Smooth muscle cell (in vitro differentiated cells): ENCODE data around the gene CSNK1G1. TPM values are rescaled to one million over a fixed set of nuclear protein-coding genes. Genes with fewer than 3 reads are reported as not detected.

Experiments
- DNase-seq: peaks from one replicate; lab custom pipeline; 2025; ENCODE audit not compliant: unreplicated experiment; lab: John Stamatoyannopoulos, UW
- H2AFZ ChIP-seq: fragments of 200-600 bp; sonication (generic); 2 replicates; pipeline ENCODE4 v1.6.0; 2016; ENCODE audit warnings: antibody characterized with exemption, low read depth, mild to moderate bottlenecking
- H3F3A ChIP-seq: fragments of 200-600 bp; sonication (generic); 2 replicates; pipeline ENCODE4 v1.6.0; 2017; ENCODE audit warnings: antibody characterized with exemption, low read depth
- H3K27ac ChIP-seq: fragments of 200-600 bp; sonication (generic); 2 replicates; pipeline ENCODE4 v1.5.1; 2016; ENCODE audit warnings: low read depth, mild to moderate bottlenecking
- H3K27me3 ChIP-seq: fragments of 200-600 bp; sonication (generic); 2 replicates; pipeline ENCODE4 v1.6.1; 2016; ENCODE audit warnings: low read depth, mild to moderate bottlenecking
- H3K36me3 ChIP-seq: fragments of 200-600 bp; sonication (generic); 2 replicates; pipeline ENCODE4 v1.5.1; 2016; ENCODE audit warnings: low read depth
- H3K4me1 ChIP-seq: fragments of 200-600 bp; sonication (generic); 2 replicates; pipeline ENCODE4 v1.5.1; 2016; ENCODE audit warnings: low read depth
- H3K4me2 ChIP-seq: fragments of 200-600 bp; sonication (generic); 2 replicates; pipeline ENCODE4 v1.6.0; 2016; ENCODE audit warnings: mild to moderate bottlenecking
- H3K4me3 ChIP-seq: fragments of 200-600 bp; sonication (generic); 2 replicates; pipeline ENCODE4 v1.5.1; 2016; ENCODE audit warnings: mild to moderate bottlenecking
- H3K79me2 ChIP-seq: fragments of 200-600 bp; sonication (generic); 2 replicates; pipeline ENCODE4 v1.6.0; 2016; ENCODE audit warnings: low read depth, mild to moderate bottlenecking
- H3K9ac ChIP-seq: fragments of 200-600 bp; sonication (generic); 2 replicates; pipeline ENCODE4 v1.6.0; 2016; ENCODE audit warnings: low read depth
- H3K9me3 ChIP-seq: fragments of 200-600 bp; sonication (generic); replicated peaks from 2 replicates; pipeline ENCODE4 v1.5.1; 2016; ENCODE audit warnings: low read depth
- H4K20me1 ChIP-seq: fragments of 200-600 bp; sonication (generic); 2 replicates; pipeline ENCODE4 v1.6.0; 2016; ENCODE audit warnings: low read depth
- WGBS: methylation state at CpG from one replicate; pipeline ENCODE4 v1.1.7; 2016; ENCODE audit warnings: low lambda C conversion rate; 5-methylcytosine and 5-hydroxymethylcytosine counted together
- polyA plus RNA-seq: library from polyadenylated mRNA; unstranded; fragments of >200 nt; fragmentation: Nextera tagmentation; extraction: Ambion mirVana; gene quantifications from 2 replicates; pipeline ENCODE4 v1.2.1, GENCODE V29; 2016
- small RNA-seq: library from RNA; depleted of rRNA; stranded (forward); fragments of <200 nt; gene quantifications from one replicate; pipeline ENCODE3, GENCODE V24; 2014
- total RNA-seq: library from RNA; depleted of rRNA; stranded (reverse); fragments of >200 nt; gene quantifications from 2 replicates; pipeline ENCODE4 v1.2.3, GENCODE V29; 2014
- TF ChIP-seq, protein P1 (sequence below): fragments of 200-600 bp; sonication (generic); IDR thresholded peaks from 2 replicates; pipeline ENCODE4 v1.5.1; 2017; ENCODE audit warnings: borderline replicate concordance, mild to moderate bottlenecking, antibody characterized with exemption; ENCODE audit not compliant: insufficient read depth, poor library complexity, severe bottlenecking

The CSNK1G1 gene
- total and polyA plus RNA-seq, 2 experiments from 2014 or later = 12.8 to 23.2 TPM

- H3K36me3 ChIP-seq = peaks cover 7% of the 10 kb centered on the region
Observed at GRCh38 chr15:64117759-64118487, 238.1 kb downstream of the CSNK1G1 start.

More at GRCh38 chr15:64117759-64118487, 238.1 kb downstream of the CSNK1G1 start:
- H3F3A ChIP-seq = no peaks in the 10 kb centered on the region
- no peak overlapping the region for H2AFZ ChIP-seq
- 98% methylated on average over 5 of the region's 5 CpGs for WGBS
- no peaks in the 10 kb centered on the region for H3K27me3 ChIP-seq
- H3K9ac ChIP-seq = no peak overlapping the region
- no peak overlapping the region for H3K4me2 ChIP-seq
- DNase-seq = no peak
- H3K27ac ChIP-seq = no peak overlapping the region
- H4K20me1 ChIP-seq = peaks cover 25% of the 10 kb centered on the region
- H3K79me2 ChIP-seq = no peaks in the 10 kb centered on the region
- no peak overlapping the region for H3K4me3 ChIP-seq
- H3K9me3 ChIP-seq = no peaks in the 10 kb centered on the region
- TF ChIP-seq, protein P1, sequence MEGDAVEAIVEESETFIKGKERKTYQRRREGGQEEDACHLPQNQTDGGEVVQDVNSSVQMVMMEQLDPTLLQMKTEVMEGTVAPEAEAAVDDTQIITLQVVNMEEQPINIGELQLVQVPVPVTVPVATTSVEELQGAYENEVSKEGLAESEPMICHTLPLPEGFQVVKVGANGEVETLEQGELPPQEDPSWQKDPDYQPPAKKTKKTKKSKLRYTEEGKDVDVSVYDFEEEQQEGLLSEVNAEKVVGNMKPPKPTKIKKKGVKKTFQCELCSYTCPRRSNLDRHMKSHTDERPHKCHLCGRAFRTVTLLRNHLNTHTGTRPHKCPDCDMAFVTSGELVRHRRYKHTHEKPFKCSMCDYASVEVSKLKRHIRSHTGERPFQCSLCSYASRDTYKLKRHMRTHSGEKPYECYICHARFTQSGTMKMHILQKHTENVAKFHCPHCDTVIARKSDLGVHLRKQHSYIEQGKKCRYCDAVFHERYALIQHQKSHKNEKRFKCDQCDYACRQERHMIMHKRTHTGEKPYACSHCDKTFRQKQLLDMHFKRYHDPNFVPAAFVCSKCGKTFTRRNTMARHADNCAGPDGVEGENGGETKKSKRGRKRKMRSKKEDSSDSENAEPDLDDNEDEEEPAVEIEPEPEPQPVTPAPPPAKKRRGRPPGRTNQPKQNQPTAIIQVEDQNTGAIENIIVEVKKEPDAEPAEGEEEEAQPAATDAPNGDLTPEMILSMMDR = no peak
- H3K4me1 ChIP-seq = no peaks in the 10 kb centered on the region

Small RNAs within 50 kb of the gene (small RNA-seq; reads per million reads assigned to genes)
- gene RF00554 = not detected

Other genes starting within 250 kb of the CSNK1G1 start
- 0.67 TPM in 1 of 2 replicates, not detected in the other for gene SNX22, start 204.4 kb downstream of the CSNK1G1 start, total RNA-seq
- 1.8 and 1.9 TPM in 2 replicates for gene SNX22, start 204.4 kb downstream of the CSNK1G1 start, polyA plus RNA-seq
- gene PPIB, start 193.2 kb downstream of the CSNK1G1 start, total RNA-seq = 880 and 890 TPM in 2 replicates
- 1,549 and 1,897 TPM in 2 replicates for gene PPIB, start 193.2 kb downstream of the CSNK1G1 start, polyA plus RNA-seq
- gene PCLAF, start 25.3 kb upstream of the CSNK1G1 start, total RNA-seq = 19.0 and 36.2 TPM in 2 replicates
- gene PCLAF, start 25.3 kb upstream of the CSNK1G1 start, polyA plus RNA-seq = 30.7 and 37.6 TPM in 2 replicates
- gene TRIP4, start 31.7 kb upstream of the CSNK1G1 start, total RNA-seq = 10.8 and 15.0 TPM in 2 replicates
- 22.4 and 39.0 TPM in 2 replicates for gene TRIP4, start 31.7 kb upstream of the CSNK1G1 start, polyA plus RNA-seq
- gene ZNF609, start 104.4 kb upstream of the CSNK1G1 start, total RNA-seq = 15.6 and 15.9 TPM in 2 replicates
- 9.9 and 10.7 TPM in 2 replicates for gene ZNF609, start 104.4 kb upstream of the CSNK1G1 start, polyA plus RNA-seq